ENCODE results near the gene SGSM1. TPM values are rescaled to one million over a fixed set of nuclear protein-coding genes. Genes with fewer than 3 reads are reported as not detected.

Gene SGSM1
- total RNA-seq (2022; extraction: Qiagen RNA extraction; ENCODE audit: low read depth) = 0.17 to 0.68 TPM (median 0.38 TPM) in 5 replicates

GRCh38 chr22:24805790-24806662, at the start of gene SGSM1:
TSS of gene SGSM1 (plus strand) at chr22:24806211. CDS start at chr22:24806326, 115 bp downstream.

GRCh38 chr22:24951942-24952836, 146.2 kb downstream of the SGSM1 start, which contains the start of gene KIAA1671:
TSS of gene KIAA1671 (plus strand) at chr22:24952716. CDS start at chr22:25028000, 75,284 bp downstream.

Other genes starting within 250 kb of the SGSM1 start
- gene LRRC75B, start 213.1 kb upstream of the SGSM1 start, total RNA-seq (2022; extraction: Qiagen RNA extraction; ENCODE audit: low read depth) = 5.8 to 9.6 TPM (median 8.2 TPM) in 5 replicates
- 80.5 to 113 TPM (median 104 TPM) in 5 replicates for gene GGT1, start 203.0 kb upstream of the SGSM1 start, total RNA-seq (2022; extraction: Qiagen RNA extraction; ENCODE audit: low read depth)
- not detected in 5 replicates for gene PIWIL3, start 31.5 kb upstream of the SGSM1 start, total RNA-seq (2022; extraction: Qiagen RNA extraction; ENCODE audit: low read depth)
- not detected in 5 replicates for gene LHFPL7, start 140.5 kb downstream of the SGSM1 start, total RNA-seq (2022; extraction: Qiagen RNA extraction; ENCODE audit: low read depth)
- 7.0 to 10.8 TPM (median 8.6 TPM) in 5 replicates for gene KIAA1671, start 146.5 kb downstream of the SGSM1 start, total RNA-seq (2022; extraction: Qiagen RNA extraction; ENCODE audit: low read depth)